GM21367 (cell line): Measurements from ENCODE around the gene TUBGCP2.
A peak's percentile ranks its signal among the peaks of the same experiment; 100 is the strongest.

ENCODE experiments used
- ATAC-seq: cut with Tn5 transposase; IDR thresholded peaks from one replicate; pipeline ENCODE4 v1.9.1; 2021; ENCODE audit not compliant: unreplicated experiment

Gene TUBGCP2

GRCh38 chr10:133308421-133309099 lies at the start of gene TUBGCP2, which contains the start of gene ZNF511:
Gene TUBGCP2, minus strand, starts transcription at chr10:133308872. Its CDS starts 5,931 bp downstream, at chr10:133302941.
Gene ZNF511, plus strand, starts transcription at chr10:133308914. Its CDS starts 30 bp downstream, at chr10:133308944.
- peak; percentile 67 for ATAC-seq

GRCh38 chr10:133357285-133358161 lies 48.9 kb upstream of the TUBGCP2 start, which contains the start of gene FUOM:
Gene FUOM, minus strand, starts transcription at chr10:133358019. Its CDS starts 12 bp downstream, at chr10:133358007.
- peak; percentile 57 for ATAC-seq

- no peak for ATAC-seq
These were observed 48.0 kb upstream of the TUBGCP2 start for GRCh38 chr10:133356549-133357284.

GRCh38 chr10:133355991-133356390 lies 47.3 kb upstream of the TUBGCP2 start:
- no peak for ATAC-seq

GRCh38 chr10:133355266-133355665 lies 46.6 kb upstream of the TUBGCP2 start:
- no peak for ATAC-seq

- no peak for ATAC-seq
These were observed 46.1 kb upstream of the TUBGCP2 start for GRCh38 chr10:133354672-133355240.

GRCh38 chr10:133353988-133354605 lies 45.4 kb upstream of the TUBGCP2 start:
- ATAC-seq, result no peak

- no peak for ATAC-seq
These were observed 44.7 kb upstream of the TUBGCP2 start for GRCh38 chr10:133353202-133353959.

- ATAC-seq, result no peak
These were observed 43.0 kb upstream of the TUBGCP2 start for GRCh38 chr10:133351408-133352318.

GRCh38 chr10:133350950-133351329 lies 42.3 kb upstream of the TUBGCP2 start:
- ATAC-seq, result no peak

GRCh38 chr10:133350283-133350949 lies 41.7 kb upstream of the TUBGCP2 start:
- ATAC-seq, result no peak

- ATAC-seq, result no peak
These were observed 40.9 kb upstream of the TUBGCP2 start for GRCh38 chr10:133349577-133350011.

GRCh38 chr10:133349160-133349568 lies 40.5 kb upstream of the TUBGCP2 start:
- no peak for ATAC-seq

GRCh38 chr10:133347710-133348517 lies 39.2 kb upstream of the TUBGCP2 start:
- no peak for ATAC-seq

- ATAC-seq, result no peak
These were observed 37.7 kb upstream of the TUBGCP2 start for GRCh38 chr10:133346413-133346812.

- no peak for ATAC-seq
These were observed 35.6 kb upstream of the TUBGCP2 start for GRCh38 chr10:133344236-133344635.

- no peak for ATAC-seq
These were observed 34.9 kb upstream of the TUBGCP2 start for GRCh38 chr10:133343558-133343957.
